DND-41 (cell line): Measurements from ENCODE around the gene ADAMTSL2.

ENCODE experiments used
- ATAC-seq: fragments of 200-7000 bp; cut with Tn5 transposase; 3 replicates; pipeline ENCODE4 v1.9.1; 2021; ENCODE audit warnings: low read depth; ENCODE audit not compliant: insufficient read depth
- DNase-seq: peaks from one replicate; pipeline ENCODE4 v3.0.0-alpha.2; 2020
- H2AFZ ChIP-seq: 2 replicates; pipeline ENCODE4 v1.6.0; 2012; ENCODE audit warnings: low read depth, low read length
- H3K27ac ChIP-seq: 2 replicates; pipeline ENCODE4 v1.5.1; 2012; ENCODE audit warnings: low read length, inconsistent platforms
- H3K27me3 ChIP-seq: fragments of 200-600 bp; sonication (generic); 2 replicates; pipeline ENCODE4 v1.6.0; 2012; ENCODE audit warnings: low read length, mild to moderate bottlenecking, inconsistent platforms; ENCODE audit not compliant: insufficient read depth, poor library complexity
- H3K36me3 ChIP-seq: 2 replicates; pipeline ENCODE4 v1.5.1; 2012; ENCODE audit warnings: low read length, inconsistent platforms; ENCODE audit not compliant: insufficient read depth
- H3K4me1 ChIP-seq: 2 replicates; pipeline ENCODE4 v1.5.1; 2012; ENCODE audit warnings: mild to moderate bottlenecking, low read length; ENCODE audit not compliant: insufficient read depth
- H3K4me2 ChIP-seq: 2 replicates; pipeline ENCODE4 v1.6.0; 2012; ENCODE audit warnings: mild to moderate bottlenecking, moderate library complexity, low read length, inconsistent platforms; ENCODE audit not compliant: insufficient read depth
- H3K4me3 ChIP-seq, 2 experiments: fragments of 200-600 bp in 1 of 2; shearing (Covaris generic) in 1 of 2; 2 replicates each; pipeline ENCODE4 v1.5.1; 2012 to 2016; ENCODE audit warnings: inconsistent platforms in 2 of 2, low read length in 2 of 2, mild to moderate bottlenecking in 2 of 2, low read depth in 1 of 2, moderate library complexity in 1 of 2
- H3K79me2 ChIP-seq: 2 replicates; pipeline ENCODE4 v1.6.0; 2012; ENCODE audit warnings: low read length, inconsistent platforms; ENCODE audit not compliant: insufficient read depth
- H3K9ac ChIP-seq: 2 replicates; pipeline ENCODE4 v1.6.0; 2012; ENCODE audit warnings: low read depth, mild to moderate bottlenecking, inconsistent platforms, low read length, moderate library complexity
- H3K9me3 ChIP-seq: 2 replicates; pipeline ENCODE4 v1.5.1; 2012; ENCODE audit warnings: low read length, moderate library complexity, mild to moderate bottlenecking, inconsistent platforms; ENCODE audit not compliant: insufficient read depth, severe bottlenecking
- H4K20me1 ChIP-seq: 2 replicates; pipeline ENCODE4 v1.6.0; 2012; ENCODE audit warnings: low read length; ENCODE audit not compliant: insufficient read depth
- CTCF ChIP-seq: IDR thresholded peaks from 2 replicates; pipeline ENCODE4 v1.5.1; 2012; ENCODE audit warnings: borderline replicate concordance, low read length, moderate library complexity, mild to moderate bottlenecking; ENCODE audit not compliant: poor library complexity, severe bottlenecking; ENCODE audit errors: extremely low read depth
- EZH2 ChIP-seq: IDR thresholded peaks from 3 replicates; pipeline ENCODE4 v1.6.1; 2012; ENCODE audit warnings: borderline replicate concordance, low read depth, mild to moderate bottlenecking, moderate library complexity, low read length, inconsistent platforms; ENCODE audit not compliant: severe bottlenecking

Gene ADAMTSL2

GRCh38 chr9:133558191-133559126 is 24.0 kb downstream of the ADAMTSL2 start:
- no peak overlapping the region for H3K4me3 ChIP-seq

GRCh38 chr9:133560311-133560710 is 25.8 kb downstream of the ADAMTSL2 start:
- H3K4me1 ChIP-seq: no peaks in the 10 kb centered on the region
- H3K9me3 ChIP-seq: no peaks in the 10 kb centered on the region
- H3K36me3 ChIP-seq: no peaks in the 10 kb centered on the region
- no peak for DNase-seq
- H4K20me1 ChIP-seq: no peaks in the 10 kb centered on the region
- H3K4me2 ChIP-seq: no peak overlapping the region
- no peak overlapping the region for H3K9ac ChIP-seq
- TF ChIP-seq EZH2: no peak
- no peak for TF ChIP-seq CTCF
- H2AFZ ChIP-seq: no peak overlapping the region
- no peak overlapping the region for H3K27ac ChIP-seq
- H3K27me3 ChIP-seq: no peaks in the 10 kb centered on the region
- no peak for ATAC-seq
- no peak overlapping the region for H3K4me3 ChIP-seq
- no peaks in the 10 kb centered on the region for H3K79me2 ChIP-seq

More at GRCh38 chr9:133558191-133559126, 24.0 kb downstream of the ADAMTSL2 start:
- H3K9ac ChIP-seq: no peak overlapping the region
- no peak for TF ChIP-seq EZH2
- TF ChIP-seq CTCF: no peak
- no peaks in the 10 kb centered on the region for H4K20me1 ChIP-seq
- no peak overlapping the region for H3K4me2 ChIP-seq
- H2AFZ ChIP-seq: no peak overlapping the region
- H3K36me3 ChIP-seq: no peaks in the 10 kb centered on the region
- H3K27ac ChIP-seq: no peak overlapping the region
- H3K79me2 ChIP-seq: no peaks in the 10 kb centered on the region
- ATAC-seq: no peak
- DNase-seq: no peak
- H3K9me3 ChIP-seq: no peaks in the 10 kb centered on the region
- H3K27me3 ChIP-seq: no peaks in the 10 kb centered on the region
- no peaks in the 10 kb centered on the region for H3K4me1 ChIP-seq

GRCh38 chr9:133560944-133561343 is 26.4 kb downstream of the ADAMTSL2 start:
- H3K9me3 ChIP-seq: no peaks in the 10 kb centered on the region
- H2AFZ ChIP-seq: no peak overlapping the region
- ATAC-seq (no peak), DNase-seq (no peak)
- TF ChIP-seq CTCF (no peak), EZH2 (no peak)
- H3K36me3 ChIP-seq: no peaks in the 10 kb centered on the region
- no peak overlapping the region for H3K9ac ChIP-seq
- H3K79me2 ChIP-seq: no peaks in the 10 kb centered on the region
- H3K27ac ChIP-seq: no peak overlapping the region
- H3K4me2 ChIP-seq: no peak overlapping the region
- no peaks in the 10 kb centered on the region for H3K27me3 ChIP-seq
- no peak overlapping the region for H3K4me3 ChIP-seq
- H4K20me1 ChIP-seq: no peaks in the 10 kb centered on the region
- no peaks in the 10 kb centered on the region for H3K4me1 ChIP-seq
